ENCODE results near the gene SHPK.
"Not testable (repeated sequence)": the region's sequence is repeated elsewhere in the genome, so short reads cannot be mapped to it uniquely, and the experiment has no call there.

Gene SHPK

DNA sequence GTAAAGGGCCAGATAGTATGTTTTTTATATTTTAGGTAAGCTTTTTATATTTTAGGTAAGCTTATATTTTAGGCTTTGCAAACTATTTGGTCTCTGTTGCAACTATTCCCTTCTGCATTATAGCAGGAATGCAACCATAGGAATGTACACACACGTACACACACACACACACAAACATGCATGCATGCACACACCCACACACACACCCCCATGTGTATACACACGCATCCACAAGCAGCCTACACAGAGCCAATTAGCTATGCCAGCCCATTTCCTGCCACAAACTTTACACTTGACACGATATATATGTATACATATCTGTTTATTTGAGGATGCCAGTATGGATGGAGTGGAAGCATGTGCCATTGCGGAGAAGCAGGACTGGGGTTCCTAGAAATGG, 70.9 kb downstream of the SHPK start:
- TF ChIP-seq CTCF (conservative IDR thresholded peaks at IDR 0.05; ENCODE audit: low read depth, low read length), result no peak
- no peak overlapping the region for H3K4me3 ChIP-seq (ENCODE audit: low read length)
- no peak for DNase-seq (ENCODE audit: low read depth)

DNA sequence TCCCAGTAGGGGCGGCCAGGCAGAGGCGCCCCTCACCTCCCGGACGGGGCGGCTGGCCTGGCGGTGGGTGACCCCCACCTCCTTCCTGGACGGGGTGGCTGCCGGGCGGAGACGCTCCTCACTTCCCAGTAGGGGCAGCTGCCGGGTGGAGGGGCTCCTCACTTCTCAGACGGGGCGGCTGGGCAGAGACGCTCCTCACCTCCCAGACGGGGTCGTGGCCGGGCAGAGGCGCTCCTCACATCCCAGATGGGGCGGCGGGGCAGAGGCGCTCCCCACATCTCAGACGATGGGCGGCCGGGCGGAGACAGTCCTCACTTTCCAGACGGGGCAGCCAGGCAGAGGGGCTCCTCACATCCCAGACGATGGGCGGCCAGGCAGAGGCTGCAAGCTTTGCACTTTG, 71.8 kb downstream of the SHPK start:
- not testable (repeated sequence) for H3K4me3 ChIP-seq (ENCODE audit: low read length); DNase-seq (ENCODE audit: low read depth)

DNA sequence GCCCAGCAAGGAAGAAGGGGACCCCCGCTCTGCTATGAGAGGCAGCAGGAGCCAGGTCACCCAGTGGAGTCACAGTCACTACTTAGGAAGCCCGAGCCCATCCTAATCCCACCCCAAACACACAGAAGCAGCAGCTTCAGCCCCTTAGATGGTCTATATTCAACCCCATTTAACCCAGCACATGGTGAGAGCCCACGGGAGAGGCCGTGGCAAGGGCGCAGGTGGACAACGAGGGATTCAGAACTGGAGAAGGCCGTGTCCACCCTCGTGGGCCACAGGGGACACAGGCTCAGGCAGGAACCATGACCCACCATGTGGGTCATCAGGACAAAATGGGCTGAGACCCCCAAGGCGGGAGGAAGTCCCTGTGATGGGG, 76.8 kb downstream of the SHPK start:
- TF ChIP-seq CTCF (conservative IDR thresholded peaks at IDR 0.05; ENCODE audit: low read depth, low read length), result no peak
- DNase-seq (ENCODE audit: low read depth), result no peak
- H3K4me3 ChIP-seq (ENCODE audit: low read length), result no peak overlapping the region

- no peak overlapping the region for H3K4me3 ChIP-seq (ENCODE audit: low read length)
- DNase-seq (ENCODE audit: low read depth), result no peak
- no peak for TF ChIP-seq CTCF (conservative IDR thresholded peaks at IDR 0.05; ENCODE audit: low read depth, low read length)
Measured at GRCh38 chr17:3558603-3559269, 77.3 kb downstream of the SHPK start.
